Measurements from ENCODE around the gene GINS3. TPM values are rescaled to one million over a fixed set of nuclear protein-coding genes. Genes with fewer than 3 reads are reported as not detected.

GINS3 gene
- total RNA-seq, 1 donor from 2014 or later, result 14.7 TPM

- peaks cover 52% of the 10 kb centered on the region for H3K27me3 Mint-ChIP-seq
- H3K27ac Mint-ChIP-seq, result no peak overlapping the region
- H3K36me3 Mint-ChIP-seq, result no peaks in the 10 kb centered on the region
- TF ChIP-seq CTCF (conservative IDR thresholded peaks at IDR 0.05), result no peak
- no peak for DNase-seq (ENCODE audit: extremely low spot score, unreplicated experiment)
- H3K9me3 Mint-ChIP-seq, result peaks cover 12% of the 10 kb centered on the region
- H3K4me1 Mint-ChIP-seq (ENCODE audit: unreplicated experiment), result no peaks in the 10 kb centered on the region
- no peak overlapping the region for H3K4me3 Mint-ChIP-seq
Measured at GRCh38 chr16:58352690-58353089, 39.6 kb upstream of the GINS3 start.

- peaks cover 29% of the 10 kb centered on the region for H3K27me3 Mint-ChIP-seq
- H3K36me3 Mint-ChIP-seq, result peaks cover 3% of the 10 kb centered on the region
- no peak overlapping the region for H3K27ac Mint-ChIP-seq
- TF ChIP-seq CTCF (conservative IDR thresholded peaks at IDR 0.05), result no peak
- H3K4me1 Mint-ChIP-seq (ENCODE audit: unreplicated experiment), result no peaks in the 10 kb centered on the region
- DNase-seq (ENCODE audit: extremely low spot score, unreplicated experiment), result no peak
- peaks cover 9% of the 10 kb centered on the region for H3K9me3 Mint-ChIP-seq
- H3K4me3 Mint-ChIP-seq, result no peak overlapping the region
Measured at GRCh38 chr16:58360041-58360634, 32.1 kb upstream of the GINS3 start.

GRCh38 chr16:58361726-58362125 lies 30.5 kb upstream of the GINS3 start:
- Mint-ChIP-seq H3K4me3 (no peak overlapping the region), H3K27ac (no peak overlapping the region), H3K36me3 (peaks cover 3% of the 10 kb centered on the region), H3K27me3 (peaks cover 30% of the 10 kb centered on the region), H3K9me3 (peaks cover 9% of the 10 kb centered on the region), H3K4me1 (ENCODE audit: unreplicated experiment) (no peaks in the 10 kb centered on the region)
- DNase-seq (ENCODE audit: extremely low spot score, unreplicated experiment), result no peak
- no peak for TF ChIP-seq CTCF (conservative IDR thresholded peaks at IDR 0.05)

- no peaks in the 10 kb centered on the region for H3K4me1 Mint-ChIP-seq (ENCODE audit: unreplicated experiment)
- peaks cover 3% of the 10 kb centered on the region for H3K36me3 Mint-ChIP-seq
- TF ChIP-seq CTCF (conservative IDR thresholded peaks at IDR 0.05), result no peak
- no peak overlapping the region for H3K4me3 Mint-ChIP-seq
- peaks cover 9% of the 10 kb centered on the region for H3K9me3 Mint-ChIP-seq
- H3K27ac Mint-ChIP-seq, result no peak overlapping the region
- peaks cover 43% of the 10 kb centered on the region for H3K27me3 Mint-ChIP-seq
- no peak for DNase-seq (ENCODE audit: extremely low spot score, unreplicated experiment)
Measured at GRCh38 chr16:58363746-58364393, 28.4 kb upstream of the GINS3 start.

GRCh38 chr16:58365623-58366022 lies 26.6 kb upstream of the GINS3 start:
- Mint-ChIP-seq H3K36me3 (no peaks in the 10 kb centered on the region), H3K27ac (no peak overlapping the region), H3K27me3 (peaks cover 49% of the 10 kb centered on the region), H3K4me1 (ENCODE audit: unreplicated experiment) (no peaks in the 10 kb centered on the region), H3K4me3 (no peak overlapping the region), H3K9me3 (no peaks in the 10 kb centered on the region)
- no peak for TF ChIP-seq CTCF (conservative IDR thresholded peaks at IDR 0.05)
- no peak for DNase-seq (ENCODE audit: extremely low spot score, unreplicated experiment)

Data from type B pancreatic cell (in vitro differentiated cells).